ENCODE measurements around the gene TULP4.

GRCh38 chr6:158505194-158505593 lies 192.9 kb downstream of the TULP4 start:
- no peak for TF ChIP-seq CTCF (IDR thresholded peaks at IDR 0.05 in 4 of 5, conservative IDR thresholded peaks at IDR 0.05 in 1 of 5)
- no peak for TF ChIP-seq POLR2A (IDR thresholded peaks at IDR 0.05)

Measured in gastrocnemius medialis (tissue), 4 donors.